ENCODE data around the gene CGB2. TPM values are rescaled to one million over a fixed set of nuclear protein-coding genes. Genes with fewer than 3 reads are reported as not detected.

The CGB2 gene
- total and polyA plus RNA-seq, 2 of the 13 experiments (the other 11 are each of a cell fraction or from before 2014, with no cell fraction given) = not detected

DNA sequence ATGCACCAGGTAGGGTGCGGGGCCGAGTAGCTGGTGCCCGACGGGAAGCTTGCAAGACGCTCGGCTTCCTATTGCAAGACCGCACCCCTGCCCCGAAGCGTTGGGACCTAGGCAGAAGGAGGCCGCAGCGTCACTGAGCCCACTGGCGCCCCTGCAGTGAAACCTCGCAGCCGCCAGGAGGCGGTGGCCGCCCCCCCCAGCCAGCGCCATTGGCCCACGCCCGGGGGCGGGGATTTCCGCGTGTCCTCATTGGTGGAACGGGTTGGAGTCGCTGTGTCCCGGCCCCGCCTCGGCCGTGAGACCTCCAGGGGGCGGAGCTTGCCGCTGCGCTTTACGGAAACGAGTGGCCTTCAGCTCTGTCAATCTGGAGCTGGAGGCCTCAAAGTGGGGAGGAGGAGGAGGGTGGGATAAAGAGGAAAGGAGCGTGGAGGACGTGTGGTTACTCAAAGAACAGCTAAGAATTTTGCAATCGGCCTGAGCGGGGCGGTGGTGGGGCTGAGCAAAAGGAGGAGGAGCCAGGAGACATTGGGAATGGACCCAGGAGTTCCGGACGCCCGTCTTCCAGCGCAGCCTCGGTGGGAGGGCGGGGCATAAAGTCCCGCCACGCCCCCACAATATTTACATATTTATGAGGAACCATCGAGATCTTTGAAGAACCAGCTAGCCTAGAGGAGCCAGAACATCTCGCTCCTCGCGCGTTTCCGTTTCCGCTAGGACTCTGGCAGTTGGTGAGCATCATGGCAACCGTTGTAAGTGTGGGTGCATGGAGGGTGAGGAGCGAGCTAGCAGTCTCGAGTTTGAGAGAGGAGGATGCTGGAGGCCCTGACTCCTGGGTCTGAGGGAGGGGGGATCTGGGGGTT lies 38.3 kb upstream of the CGB2 start, which contains the start of the genes GYS1 and RUVBL2 (continued):
- TF ChIP-seq, protein P1, sequence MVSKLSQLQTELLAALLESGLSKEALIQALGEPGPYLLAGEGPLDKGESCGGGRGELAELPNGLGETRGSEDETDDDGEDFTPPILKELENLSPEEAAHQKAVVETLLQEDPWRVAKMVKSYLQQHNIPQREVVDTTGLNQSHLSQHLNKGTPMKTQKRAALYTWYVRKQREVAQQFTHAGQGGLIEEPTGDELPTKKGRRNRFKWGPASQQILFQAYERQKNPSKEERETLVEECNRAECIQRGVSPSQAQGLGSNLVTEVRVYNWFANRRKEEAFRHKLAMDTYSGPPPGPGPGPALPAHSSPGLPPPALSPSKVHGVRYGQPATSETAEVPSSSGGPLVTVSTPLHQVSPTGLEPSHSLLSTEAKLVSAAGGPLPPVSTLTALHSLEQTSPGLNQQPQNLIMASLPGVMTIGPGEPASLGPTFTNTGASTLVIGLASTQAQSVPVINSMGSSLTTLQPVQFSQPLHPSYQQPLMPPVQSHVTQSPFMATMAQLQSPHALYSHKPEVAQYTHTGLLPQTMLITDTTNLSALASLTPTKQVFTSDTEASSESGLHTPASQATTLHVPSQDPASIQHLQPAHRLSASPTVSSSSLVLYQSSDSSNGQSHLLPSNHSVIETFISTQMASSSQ (IDR thresholded peaks at IDR 0.05; ENCODE audit: low read depth) = peak; percentile 43; the same call in 1 of the 2 replicates
- TF ChIP-seq, protein P1 (CRISPR knock-in tag; IDR thresholded peaks at IDR 0.05; ENCODE audit: borderline replicate concordance) = no peak
- TF ChIP-seq JUNB (CRISPR knock-in tag; IDR thresholded peaks at IDR 0.05; ENCODE audit: borderline replicate concordance) (no peak), EZH2 (conservative IDR thresholded peaks at IDR 0.05; ENCODE audit: low read depth, low read length) (no peak), KLF12 (CRISPR knock-in tag; IDR thresholded peaks at IDR 0.05; ENCODE audit: borderline replicate concordance) (no peak), BCL6 (CRISPR knock-in tag; IDR thresholded peaks at IDR 0.05) (peak; percentile 26), MIXL1 (CRISPR knock-in tag; IDR thresholded peaks at IDR 0.05) (peak; percentile 9; the same call in 1 of the 2 replicates), KMT2B (CRISPR knock-in tag; IDR thresholded peaks at IDR 0.05) (no peak), ATF7 (IDR thresholded peaks at IDR 0.05) (no peak), ATF7 (CRISPR knock-in tag; IDR thresholded peaks at IDR 0.05) (no peak), ZNF3 (CRISPR knock-in tag; IDR thresholded peaks at IDR 0.05) (no peak), JDP2 (CRISPR knock-in tag; IDR thresholded peaks at IDR 0.05; ENCODE audit: borderline replicate concordance) (no peak)
- TF ChIP-seq, protein P2, sequence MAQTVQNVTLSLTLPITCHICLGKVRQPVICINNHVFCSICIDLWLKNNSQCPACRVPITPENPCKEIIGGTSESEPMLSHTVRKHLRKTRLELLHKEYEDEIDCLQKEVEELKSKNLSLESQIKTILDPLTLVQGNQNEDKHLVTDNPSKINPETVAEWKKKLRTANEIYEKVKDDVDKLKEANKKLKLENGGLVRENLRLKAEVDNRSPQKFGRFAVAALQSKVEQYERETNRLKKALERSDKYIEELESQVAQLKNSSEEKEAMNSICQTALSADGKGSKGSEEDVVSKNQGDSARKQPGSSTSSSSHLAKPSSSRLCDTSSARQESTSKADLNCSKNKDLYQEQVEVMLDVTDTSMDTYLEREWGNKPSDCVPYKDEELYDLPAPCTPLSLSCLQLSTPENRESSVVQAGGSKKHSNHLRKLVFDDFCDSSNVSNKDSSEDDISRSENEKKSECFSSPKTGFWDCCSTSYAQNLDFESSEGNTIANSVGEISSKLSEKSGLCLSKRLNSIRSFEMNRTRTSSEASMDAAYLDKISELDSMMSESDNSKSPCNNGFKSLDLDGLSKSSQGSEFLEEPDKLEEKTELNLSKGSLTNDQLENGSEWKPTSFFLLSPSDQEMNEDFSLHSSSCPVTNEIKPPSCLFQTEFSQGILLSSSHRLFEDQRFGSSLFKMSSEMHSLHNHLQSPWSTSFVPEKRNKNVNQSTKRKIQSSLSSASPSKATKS (CRISPR knock-in tag; IDR thresholded peaks at IDR 0.05) = no peak
- TF ChIP-seq, protein P3, sequence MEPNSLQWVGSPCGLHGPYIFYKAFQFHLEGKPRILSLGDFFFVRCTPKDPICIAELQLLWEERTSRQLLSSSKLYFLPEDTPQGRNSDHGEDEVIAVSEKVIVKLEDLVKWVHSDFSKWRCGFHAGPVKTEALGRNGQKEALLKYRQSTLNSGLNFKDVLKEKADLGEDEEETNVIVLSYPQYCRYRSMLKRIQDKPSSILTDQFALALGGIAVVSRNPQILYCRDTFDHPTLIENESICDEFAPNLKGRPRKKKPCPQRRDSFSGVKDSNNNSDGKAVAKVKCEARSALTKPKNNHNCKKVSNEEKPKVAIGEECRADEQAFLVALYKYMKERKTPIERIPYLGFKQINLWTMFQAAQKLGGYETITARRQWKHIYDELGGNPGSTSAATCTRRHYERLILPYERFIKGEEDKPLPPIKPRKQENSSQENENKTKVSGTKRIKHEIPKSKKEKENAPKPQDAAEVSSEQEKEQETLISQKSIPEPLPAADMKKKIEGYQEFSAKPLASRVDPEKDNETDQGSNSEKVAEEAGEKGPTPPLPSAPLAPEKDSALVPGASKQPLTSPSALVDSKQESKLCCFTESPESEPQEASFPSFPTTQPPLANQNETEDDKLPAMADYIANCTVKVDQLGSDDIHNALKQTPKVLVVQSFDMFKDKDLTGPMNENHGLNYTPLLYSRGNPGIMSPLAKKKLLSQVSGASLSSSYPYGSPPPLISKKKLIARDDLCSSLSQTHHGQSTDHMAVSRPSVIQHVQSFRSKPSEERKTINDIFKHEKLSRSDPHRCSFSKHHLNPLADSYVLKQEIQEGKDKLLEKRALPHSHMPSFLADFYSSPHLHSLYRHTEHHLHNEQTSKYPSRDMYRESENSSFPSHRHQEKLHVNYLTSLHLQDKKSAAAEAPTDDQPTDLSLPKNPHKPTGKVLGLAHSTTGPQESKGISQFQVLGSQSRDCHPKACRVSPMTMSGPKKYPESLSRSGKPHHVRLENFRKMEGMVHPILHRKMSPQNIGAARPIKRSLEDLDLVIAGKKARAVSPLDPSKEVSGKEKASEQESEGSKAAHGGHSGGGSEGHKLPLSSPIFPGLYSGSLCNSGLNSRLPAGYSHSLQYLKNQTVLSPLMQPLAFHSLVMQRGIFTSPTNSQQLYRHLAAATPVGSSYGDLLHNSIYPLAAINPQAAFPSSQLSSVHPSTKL (CRISPR knock-in tag; IDR thresholded peaks at IDR 0.05) = peak; percentile 23
- TF ChIP-seq, protein P4, sequence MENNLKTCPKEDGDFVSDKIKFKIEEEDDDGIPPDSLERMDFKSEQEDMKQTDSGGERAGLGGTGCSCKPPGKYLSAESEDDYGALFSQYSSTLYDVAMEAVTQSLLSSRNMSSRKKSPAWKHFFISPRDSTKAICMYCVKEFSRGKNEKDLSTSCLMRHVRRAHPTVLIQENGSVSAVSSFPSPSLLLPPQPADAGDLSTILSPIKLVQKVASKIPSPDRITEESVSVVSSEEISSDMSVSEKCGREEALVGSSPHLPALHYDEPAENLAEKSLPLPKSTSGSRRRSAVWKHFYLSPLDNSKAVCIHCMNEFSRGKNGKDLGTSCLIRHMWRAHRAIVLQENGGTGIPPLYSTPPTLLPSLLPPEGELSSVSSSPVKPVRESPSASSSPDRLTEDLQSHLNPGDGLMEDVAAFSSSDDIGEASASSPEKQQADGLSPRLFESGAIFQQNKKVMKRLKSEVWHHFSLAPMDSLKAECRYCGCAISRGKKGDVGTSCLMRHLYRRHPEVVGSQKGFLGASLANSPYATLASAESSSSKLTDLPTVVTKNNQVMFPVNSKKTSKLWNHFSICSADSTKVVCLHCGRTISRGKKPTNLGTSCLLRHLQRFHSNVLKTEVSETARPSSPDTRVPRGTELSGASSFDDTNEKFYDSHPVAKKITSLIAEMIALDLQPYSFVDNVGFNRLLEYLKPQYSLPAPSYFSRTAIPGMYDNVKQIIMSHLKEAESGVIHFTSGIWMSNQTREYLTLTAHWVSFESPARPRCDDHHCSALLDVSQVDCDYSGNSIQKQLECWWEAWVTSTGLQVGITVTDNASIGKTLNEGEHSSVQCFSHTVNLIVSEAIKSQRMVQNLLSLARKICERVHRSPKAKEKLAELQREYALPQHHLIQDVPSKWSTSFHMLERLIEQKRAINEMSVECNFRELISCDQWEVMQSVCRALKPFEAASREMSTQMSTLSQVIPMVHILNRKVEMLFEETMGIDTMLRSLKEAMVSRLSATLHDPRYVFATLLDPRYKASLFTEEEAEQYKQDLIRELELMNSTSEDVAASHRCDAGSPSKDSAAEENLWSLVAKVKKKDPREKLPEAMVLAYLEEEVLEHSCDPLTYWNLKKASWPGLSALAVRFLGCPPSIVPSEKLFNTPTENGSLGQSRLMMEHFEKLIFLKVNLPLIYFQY (CRISPR knock-in tag; IDR thresholded peaks at IDR 0.05; ENCODE audit: borderline replicate concordance) = peak; percentile 72; the same call in 1 of the 2 replicates
